ENCODE measurements around the gene PXDN.

DNA sequence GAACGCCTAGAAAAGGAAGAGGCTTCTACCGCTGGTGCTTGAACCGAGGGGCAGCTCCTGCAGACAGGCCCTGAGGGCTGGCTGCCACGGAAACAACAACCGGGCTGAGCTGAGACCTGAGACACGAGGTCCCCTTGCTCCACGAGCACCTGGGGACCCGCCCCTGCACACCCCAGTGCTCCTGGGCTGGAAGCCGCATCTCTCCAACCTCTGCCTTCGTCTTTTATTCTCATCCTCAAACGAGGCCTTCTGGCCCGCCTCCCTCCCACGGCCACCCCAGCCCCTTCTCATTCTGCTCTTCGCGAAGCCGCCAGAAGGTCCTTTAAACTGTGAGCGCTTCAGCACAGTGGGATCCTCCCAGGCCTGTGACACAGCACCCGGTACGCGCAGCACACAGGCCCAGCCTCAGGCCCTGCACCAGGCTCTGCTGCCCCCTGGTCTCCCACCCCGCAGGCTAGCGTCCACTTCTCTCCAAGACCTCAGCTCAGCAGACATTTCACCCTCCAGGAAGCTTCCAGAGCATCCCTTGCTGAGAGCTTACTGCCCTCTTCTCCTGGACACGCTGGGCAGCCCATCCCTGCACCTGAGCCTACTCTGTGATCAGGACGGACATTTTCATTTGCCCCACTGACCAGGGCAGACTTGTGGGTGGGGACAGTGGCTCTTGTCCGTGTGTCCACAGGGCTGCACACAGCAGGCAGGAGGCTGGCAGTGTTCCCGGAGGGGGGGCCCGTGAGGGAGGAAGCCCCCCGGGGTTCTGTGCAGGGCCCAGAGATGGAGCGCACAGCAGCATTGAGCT lies 149.7 kb downstream of the PXDN start:
- no peak for TF ChIP-seq CTCF (IDR thresholded peaks at IDR 0.05)
- no peak for TF ChIP-seq POLR2A (IDR thresholded peaks at IDR 0.05)
